Embryonic facial prominence (tissue), 1 donor: ENCODE data around the gene FHIT.

ENCODE experiments used
- DNase-seq: peaks from one replicate; pipeline ENCODE4 v3.0.0-alpha.2; 2016; ENCODE audit errors: extremely low spot score

Gene FHIT

DNA sequence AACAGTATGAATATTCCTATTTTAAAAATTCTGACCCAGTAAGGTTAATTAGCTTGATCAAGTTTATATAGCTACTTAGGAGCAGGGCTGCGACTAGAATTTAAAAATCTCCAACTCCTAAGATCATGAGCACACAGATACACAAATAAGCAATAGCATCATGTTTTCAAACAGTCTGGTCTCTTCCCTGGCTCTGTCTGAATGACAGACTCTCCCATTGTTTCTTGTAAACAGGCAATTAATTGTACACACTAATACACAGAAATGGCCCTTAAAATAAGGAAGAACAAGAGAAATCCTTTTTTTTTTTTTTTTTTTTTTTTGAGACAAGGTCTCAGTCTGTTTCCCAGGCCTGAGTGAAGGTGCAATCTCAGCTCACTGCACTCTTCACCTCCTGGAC, 1137.1 kb downstream of the FHIT start:
- no peak for DNase-seq

DNA sequence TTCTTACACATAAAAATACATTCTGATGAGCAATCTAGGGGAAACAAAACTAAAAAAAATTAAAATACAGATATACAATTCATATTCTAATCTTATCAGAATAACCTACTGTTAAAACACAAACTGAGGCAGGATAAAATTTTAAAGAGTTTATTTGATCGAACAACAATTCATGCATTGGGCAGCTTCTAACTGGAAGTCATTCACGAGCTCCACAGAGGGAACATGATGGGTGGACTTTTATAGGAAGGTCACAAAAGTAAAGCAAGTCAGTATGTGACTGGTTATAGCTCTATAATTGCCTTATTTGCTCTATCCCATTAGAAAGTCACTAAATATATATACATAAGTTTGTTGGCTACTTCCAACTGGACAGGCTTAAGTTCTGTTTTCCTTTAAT, 1144.0 kb downstream of the FHIT start:
- no peak for DNase-seq

GRCh38 chr3:60102154-60102553, 1149.1 kb downstream of the FHIT start:
- DNase-seq: no peak

DNA sequence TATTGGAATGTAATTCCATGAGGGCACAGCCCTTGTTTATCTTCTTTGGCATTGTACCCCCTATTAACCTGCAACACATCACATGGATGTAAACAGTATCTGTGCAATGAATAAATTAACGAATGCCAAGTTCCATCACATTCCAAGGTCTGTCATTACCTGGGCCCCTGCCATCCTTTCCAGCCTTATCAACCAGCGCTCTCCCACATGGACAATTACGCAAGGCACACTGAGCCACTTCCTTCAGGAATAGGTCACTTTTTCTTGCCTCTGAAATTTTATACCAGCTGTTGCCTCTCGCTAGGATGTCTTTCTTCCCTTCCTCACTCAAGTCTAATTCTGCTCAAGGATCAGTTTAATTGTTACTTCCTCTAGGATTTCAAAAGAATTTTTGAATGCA, 1149.6 kb downstream of the FHIT start:
- no peak for DNase-seq

DNA sequence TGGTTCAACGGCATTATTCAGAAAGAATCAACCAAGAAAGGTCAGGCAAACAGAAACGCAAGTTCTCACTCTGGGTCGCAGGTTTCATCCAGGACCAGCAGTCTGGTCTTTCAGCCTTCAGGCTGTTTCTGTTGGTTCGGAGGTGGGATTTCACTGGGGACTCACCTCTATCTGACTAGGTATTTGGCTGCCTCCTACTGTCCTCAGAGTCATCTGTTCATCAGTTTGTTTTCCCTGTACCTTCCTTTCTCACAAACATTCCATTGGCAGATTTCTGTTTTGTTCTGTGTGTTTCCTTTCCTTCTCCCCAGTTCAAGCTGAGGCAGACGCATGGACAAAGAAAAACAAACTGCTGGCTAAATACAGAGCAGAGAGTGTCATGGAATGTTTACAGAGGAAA, 1154.8 kb downstream of the FHIT start:
- no peak for DNase-seq

- no peak for DNase-seq
Observed at GRCh38 chr3:60095930-60096329, 1155.3 kb downstream of the FHIT start.

DNA sequence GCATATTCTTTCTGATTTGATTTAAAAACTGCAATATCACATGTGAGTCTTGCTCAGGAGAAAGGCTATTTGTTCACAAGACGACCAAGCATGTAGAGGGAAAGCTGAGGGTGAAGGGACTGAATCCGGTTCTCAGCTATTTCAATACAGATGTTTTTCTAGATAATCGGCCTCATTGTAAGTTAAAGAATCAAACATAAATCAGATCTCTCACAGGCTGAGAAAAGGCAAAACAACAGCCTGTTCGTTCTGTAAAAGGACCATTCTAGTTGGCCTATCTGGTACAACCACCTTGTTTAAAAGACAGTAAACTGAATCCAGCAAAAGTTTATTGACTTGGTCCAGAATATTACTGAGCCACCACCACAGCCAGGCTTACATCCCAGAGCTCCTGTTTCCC, 1155.7 kb downstream of the FHIT start:
- DNase-seq: no peak

DNA sequence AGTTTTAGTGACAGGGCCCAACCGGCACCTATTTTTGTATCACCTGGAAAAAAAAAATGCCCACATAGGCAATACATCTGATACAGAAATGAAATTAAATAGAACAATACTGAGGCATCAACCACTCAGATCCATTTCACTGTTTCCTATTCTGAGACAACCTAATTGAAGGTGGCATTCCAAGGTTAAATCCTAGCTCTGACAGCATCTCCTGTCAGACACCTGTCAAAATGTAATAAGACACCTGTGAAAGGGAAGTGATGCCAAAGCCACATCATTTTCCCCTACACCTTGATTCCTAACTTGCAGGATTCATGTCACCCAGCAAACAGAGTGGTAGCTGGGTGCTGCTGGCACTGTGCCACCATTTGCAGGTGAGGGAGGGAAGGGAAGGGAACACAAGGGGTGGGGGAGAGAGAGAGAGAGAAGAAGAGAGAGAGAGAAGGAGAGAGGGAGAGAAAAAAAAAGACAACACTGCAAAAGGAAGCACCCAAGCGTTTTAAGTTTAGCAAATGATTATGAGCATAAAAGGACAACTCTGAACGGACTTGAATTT, 1156.8 kb downstream of the FHIT start:
- no peak for DNase-seq

- DNase-seq: no peak
Observed at GRCh38 chr3:60090548-60090947, 1160.7 kb downstream of the FHIT start.

DNA sequence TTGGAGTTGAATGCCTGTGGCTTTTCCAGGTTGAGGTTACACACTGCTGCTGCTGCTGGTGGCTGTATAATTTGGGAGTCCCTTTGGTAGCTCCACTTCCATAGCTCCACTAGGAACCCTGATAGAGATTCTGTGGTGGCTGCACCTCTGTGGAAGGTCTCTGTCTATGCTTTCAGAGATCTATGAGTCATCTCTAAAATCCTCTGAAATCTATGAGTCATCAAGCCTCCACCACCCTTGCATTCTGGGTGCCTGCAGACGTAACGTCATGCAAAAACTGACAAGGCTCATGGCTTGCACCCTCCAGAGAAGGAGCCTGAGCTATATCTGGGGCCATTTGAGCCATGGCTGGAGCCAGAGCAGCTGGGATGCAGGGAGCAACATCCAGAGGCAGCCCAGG, 1164.4 kb downstream of the FHIT start:
- no peak for DNase-seq

DNA sequence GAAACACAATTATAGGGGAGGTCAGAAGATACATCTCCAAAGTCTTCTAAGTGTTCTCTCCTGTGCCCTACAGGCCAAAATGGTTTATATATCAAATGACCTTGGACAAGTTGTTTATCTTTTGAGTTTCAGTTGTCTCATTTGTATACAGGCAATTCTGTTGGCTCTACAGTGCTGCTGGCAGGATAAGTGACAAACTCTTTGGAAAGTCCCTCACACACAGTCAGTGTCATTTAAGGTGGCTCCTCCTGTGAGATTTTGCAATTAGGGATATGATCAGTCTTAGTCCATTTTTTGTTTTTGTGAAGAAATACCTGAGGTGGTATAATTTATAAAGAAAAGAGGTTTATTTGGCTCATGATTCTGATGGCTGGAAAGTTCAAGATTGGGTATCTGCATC, 1165.6 kb downstream of the FHIT start:
- DNase-seq: no peak

DNA sequence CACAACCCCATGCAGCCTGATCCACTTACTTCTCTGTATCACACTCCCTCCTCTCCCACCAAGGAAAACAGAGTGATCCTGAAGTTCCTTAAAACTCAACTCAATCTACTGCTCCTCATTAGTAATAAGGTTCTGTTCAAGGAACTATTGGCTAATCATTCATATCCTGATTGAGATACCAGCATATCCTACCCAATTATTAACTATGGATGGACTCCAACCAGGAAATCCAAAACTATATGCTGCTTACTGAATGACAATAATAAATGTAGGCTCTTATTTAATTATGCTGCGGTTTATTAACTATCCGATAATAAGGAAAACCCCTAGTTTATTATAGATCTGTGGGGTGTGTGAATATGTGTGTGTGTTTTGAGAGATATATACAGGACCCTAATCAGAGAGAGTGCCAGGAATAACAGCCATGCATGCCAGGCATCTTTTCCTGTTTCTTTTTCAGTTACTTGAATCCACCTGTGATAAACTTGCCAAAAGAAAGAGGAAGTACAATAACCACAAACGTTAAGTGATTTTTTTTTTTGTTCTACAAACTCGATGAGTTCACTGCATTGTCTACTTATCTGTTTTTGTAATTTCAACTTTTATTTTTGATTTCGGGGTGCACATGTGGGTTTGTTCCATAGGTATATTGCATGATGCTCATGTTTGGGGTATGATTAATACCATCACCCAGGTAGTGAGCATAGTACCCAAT, 1169.7 kb downstream of the FHIT start:
- no peak for DNase-seq

GRCh38 chr3:60080648-60081047, 1170.6 kb downstream of the FHIT start:
- no peak for DNase-seq

GRCh38 chr3:60079076-60079475, 1172.2 kb downstream of the FHIT start:
- no peak for DNase-seq

- DNase-seq: no peak
Observed at GRCh38 chr3:60076331-60076730, 1174.9 kb downstream of the FHIT start.

GRCh38 chr3:60073942-60074341, 1177.3 kb downstream of the FHIT start:
- DNase-seq: no peak

DNA sequence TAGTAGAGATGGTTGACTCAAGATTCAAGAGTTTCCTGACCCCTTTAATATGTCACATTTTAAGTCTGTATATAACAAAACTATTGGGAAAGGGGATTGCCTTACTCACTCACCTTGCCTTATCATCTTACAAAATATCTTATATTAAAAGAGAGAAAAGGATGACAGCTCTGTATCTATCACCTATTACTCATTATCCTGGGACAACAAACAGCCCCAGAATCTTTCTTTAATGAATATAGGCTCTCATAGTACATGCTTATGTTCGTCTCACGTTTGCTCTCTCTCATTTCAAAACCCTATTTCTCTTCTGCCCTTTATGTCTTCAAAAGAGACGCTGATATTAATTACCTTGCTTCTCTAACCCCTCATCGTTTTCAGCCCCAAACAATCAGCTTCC, 1178.0 kb downstream of the FHIT start:
- no peak for DNase-seq

DNA sequence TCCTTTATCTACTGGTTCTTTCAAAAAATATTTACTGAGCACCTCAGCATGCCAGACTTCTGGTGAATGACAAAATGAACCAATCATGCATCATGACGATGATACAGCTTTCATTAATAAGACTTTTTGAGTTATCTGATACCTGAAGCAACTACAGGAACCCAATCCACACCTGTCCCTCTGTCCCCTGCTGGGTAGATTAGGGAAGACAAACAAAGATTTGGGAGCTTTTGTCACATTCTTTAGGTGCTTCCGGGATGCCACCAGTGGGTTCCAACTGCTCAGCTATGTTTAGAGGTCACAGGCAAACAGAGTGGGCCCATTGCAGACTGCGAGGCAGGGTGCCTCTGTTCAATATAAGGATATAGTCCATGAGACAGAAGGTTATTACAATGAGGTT, 1180.9 kb downstream of the FHIT start:
- DNase-seq: no peak

GRCh38 chr3:60065227-60065868, 1185.9 kb downstream of the FHIT start:
- no peak for DNase-seq

DNA sequence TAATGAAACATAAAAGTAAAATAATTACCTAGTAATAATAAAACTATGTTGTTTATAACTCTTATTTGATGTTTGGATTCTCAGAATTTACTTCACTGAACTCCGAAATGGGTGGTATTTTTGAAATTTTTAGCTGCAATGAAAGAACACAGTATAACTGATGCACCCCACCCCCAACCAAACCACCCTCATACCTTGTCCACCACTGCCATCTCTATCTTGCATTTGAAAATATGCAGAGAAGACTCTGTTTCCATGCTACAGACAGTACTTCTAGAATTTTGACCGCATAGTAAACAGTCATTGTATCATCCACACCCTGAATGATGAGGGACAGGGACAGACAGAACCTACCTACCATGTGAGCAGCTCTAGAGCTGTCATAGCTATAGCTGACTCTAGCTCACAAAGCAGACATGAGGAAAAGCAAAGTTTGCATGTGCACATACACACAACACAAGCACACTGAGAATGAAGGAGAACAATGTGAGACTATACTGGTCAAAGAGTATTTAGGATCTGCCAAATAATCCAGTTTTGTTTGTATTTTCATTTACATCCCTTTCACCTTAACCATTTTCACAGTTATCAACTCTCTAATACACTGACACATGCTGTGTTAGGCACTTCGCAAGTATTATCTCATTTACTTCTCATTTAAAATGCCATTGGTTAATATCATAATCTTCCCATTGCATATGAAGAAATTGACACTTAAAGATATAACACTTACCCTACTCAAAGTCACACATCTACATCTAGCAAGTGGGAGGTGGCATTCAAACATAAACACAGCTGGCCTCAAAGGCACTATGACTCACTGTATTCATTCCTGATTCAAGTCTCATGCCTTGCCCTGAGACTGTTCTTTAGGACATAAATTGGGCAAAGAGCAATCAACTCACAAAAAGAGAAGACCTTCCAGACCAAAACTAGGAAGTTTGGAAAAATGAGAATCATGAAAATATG, 1186.8 kb downstream of the FHIT start:
- DNase-seq: no peak

GRCh38 chr3:60056404-60056803, 1194.8 kb downstream of the FHIT start:
- no peak for DNase-seq

- DNase-seq: no peak
Observed at GRCh38 chr3:60055765-60056164, 1195.5 kb downstream of the FHIT start.
